SK-N-MC (cell line): ENCODE measurements around the gene DTNA.
"Not testable (repeated sequence)": the region's sequence is repeated elsewhere in the genome, so short reads cannot be mapped to it uniquely, and the experiment has no call there.

Experiments
- DNase-seq: peaks from one replicate; pipeline ENCODE4 v3.0.0-alpha.2; 2011; ENCODE audit warnings: low read depth, low spot score
- H3K27ac ChIP-seq: fragments of 200-600 bp; sonication (generic); 2 replicates; pipeline ENCODE4 v1.5.1; 2016; ENCODE audit warnings: mixed run types
- H3K36me3 ChIP-seq: fragments of 200-600 bp; sonication (generic); 2 replicates; pipeline ENCODE4 v1.6.1; 2017; ENCODE audit warnings: antibody characterized with exemption, low read length, mixed read lengths; ENCODE audit not compliant: insufficient read depth
- H3K4me3 ChIP-seq: fragments of 200-600 bp; sonication (generic); 2 replicates; pipeline ENCODE4 v1.5.1; 2016
- H3K9ac ChIP-seq: fragments of 200-600 bp; sonication (generic); 2 replicates; pipeline ENCODE4 v1.8.0; 2017; ENCODE audit warnings: mixed run types, mixed read lengths; ENCODE audit not compliant: insufficient read length
- H3K9me3 ChIP-seq: fragments of 200-600 bp; sonication (generic); 2 replicates; pipeline ENCODE4 v1.6.1; 2017; ENCODE audit warnings: low read depth, mild to moderate bottlenecking, antibody characterized with exemption, low read length, moderate library complexity, mixed read lengths
- EZH2 ChIP-seq: fragments of 200-600 bp; sonication (generic); IDR thresholded peaks from one replicate; pipeline ENCODE4 v1.6.1; 2017; ENCODE audit warnings: antibody characterized with exemption
- FOXP2 ChIP-seq: optimal IDR thresholded peaks from 2 replicates; pipeline ENCODE3; 2011; ENCODE audit warnings: mild to moderate bottlenecking, moderate library complexity; ENCODE audit not compliant: insufficient read depth; ENCODE audit errors: extremely low read length, control extremely low read depth
- POLR2AphosphoS5 ChIP-seq: IDR thresholded peaks from 2 replicates; pipeline ENCODE4 v1.6.1; 2012; ENCODE audit warnings: mild to moderate bottlenecking, low read depth, low read length, borderline replicate concordance

Gene DTNA

GRCh38 chr18:34709750-34710441 is at the start of gene DTNA:
Gene DTNA, plus strand, starts transcription at chr18:34710298. Its CDS starts 45,679 bp downstream, at chr18:34755977.
- Histone ChIP-seq H3K9ac (peak within 1 kb of the TSS; percentile 80), H3K9me3 (no peaks in the 10 kb centered on the region), H3K4me3 (peak within 1 kb of the TSS; percentile 85), H3K36me3 (no peaks in the 10 kb centered on the region; the same call in 1 of the 2 replicates), H3K27ac (peak within 1 kb of the TSS; percentile 98)
- peak; percentile 87 for DNase-seq
- TF ChIP-seq POLR2AphosphoS5, result no peak
- no peak for TF ChIP-seq EZH2
- TF ChIP-seq FOXP2, result peak; percentile 79

GRCh38 chr18:34660572-34660971 is 49.5 kb upstream of the DTNA start:
- H3K4me3 ChIP-seq, result no peak overlapping the region
- DNase-seq, result no peak
- H3K9ac ChIP-seq, result no peak overlapping the region
- H3K27ac ChIP-seq, result no peak overlapping the region
- TF ChIP-seq EZH2, result no peak
- no peak for TF ChIP-seq FOXP2
- no peak for TF ChIP-seq POLR2AphosphoS5
- H3K36me3 ChIP-seq, result no peaks in the 10 kb centered on the region
- H3K9me3 ChIP-seq, result no peaks in the 10 kb centered on the region

GRCh38 chr18:34661464-34662087 is 48.5 kb upstream of the DTNA start:
- H3K9me3 ChIP-seq, result no peaks in the 10 kb centered on the region
- H3K36me3 ChIP-seq, result no peaks in the 10 kb centered on the region
- no peak overlapping the region for H3K27ac ChIP-seq
- no peak overlapping the region for H3K9ac ChIP-seq
- H3K4me3 ChIP-seq, result no peak overlapping the region
- TF ChIP-seq POLR2AphosphoS5 (no peak), EZH2 (no peak), FOXP2 (no peak)
- DNase-seq, result no peak

GRCh38 chr18:34676816-34677574 is 33.1 kb upstream of the DTNA start:
- Histone ChIP-seq H3K9ac (no peak overlapping the region), H3K4me3 (no peak overlapping the region), H3K27ac (no peak overlapping the region), H3K9me3 (no peaks in the 10 kb centered on the region), H3K36me3 (no peaks in the 10 kb centered on the region)
- TF ChIP-seq POLR2AphosphoS5, result no peak
- no peak for TF ChIP-seq EZH2
- TF ChIP-seq FOXP2, result no peak
- no peak for DNase-seq

- not testable (repeated sequence) for DNase-seq, H3K36me3 ChIP-seq, H3K27ac ChIP-seq, H3K9ac ChIP-seq, H3K9me3 ChIP-seq, H3K4me3 ChIP-seq
These were observed 20.3 kb upstream of the DTNA start for GRCh38 chr18:34689750-34690149.

- H3K9me3 ChIP-seq, result no peaks in the 10 kb centered on the region
- no peak overlapping the region for H3K27ac ChIP-seq
- no peak for DNase-seq
- TF ChIP-seq POLR2AphosphoS5 (no peak), FOXP2 (no peak), EZH2 (no peak)
- no peak overlapping the region for H3K9ac ChIP-seq
- H3K36me3 ChIP-seq, result no peaks in the 10 kb centered on the region
- no peak overlapping the region for H3K4me3 ChIP-seq
These were observed 18.5 kb upstream of the DTNA start for GRCh38 chr18:34691614-34692013.

GRCh38 chr18:34694591-34695165 is 15.4 kb upstream of the DTNA start:
- no peak overlapping the region for H3K27ac ChIP-seq

GRCh38 chr18:34695310-34695709 is 14.8 kb upstream of the DTNA start:
- H3K27ac ChIP-seq, result no peak overlapping the region
- DNase-seq, result no peak
- TF ChIP-seq POLR2AphosphoS5 (no peak), EZH2 (no peak), FOXP2 (no peak)

More at GRCh38 chr18:34694591-34695165, 15.4 kb upstream of the DTNA start:
- Histone ChIP-seq H3K9me3 (no peaks in the 10 kb centered on the region), H3K4me3 (no peak overlapping the region), H3K36me3 (no peaks in the 10 kb centered on the region), H3K9ac (no peak overlapping the region)
- DNase-seq, result no peak
- TF ChIP-seq POLR2AphosphoS5 (no peak), FOXP2 (no peak), EZH2 (no peak)

More at GRCh38 chr18:34695310-34695709, 14.8 kb upstream of the DTNA start:
- no peaks in the 10 kb centered on the region for H3K36me3 ChIP-seq
- H3K4me3 ChIP-seq, result no peak overlapping the region
- H3K9ac ChIP-seq, result no peak overlapping the region
- H3K9me3 ChIP-seq, result no peaks in the 10 kb centered on the region
